SK-N-SH (cell line): ENCODE data around the gene THOP1. TPM values are rescaled to one million over a fixed set of nuclear protein-coding genes. Genes with fewer than 3 reads are reported as not detected.
A peak's percentile ranks its signal among the peaks of the same experiment; 100 is the strongest.

ENCODE experiments used
- CTCF ChIA-PET: fragments of 300-600, 350-600 bp; formaldehyde crosslinking; extraction: SDS; loops from one replicate; lab custom pipeline; 2021; lab: Yijun Ruan, JAX
- POLR2A ChIA-PET: fragments of 350-600 bp; sonication (Branson Sonifier 250); formaldehyde crosslinking; extraction: SDS; loops from one replicate; lab custom pipeline; 2020; ENCODE audit warnings: antibody characterized with exemption, inconsistent platforms; lab: Yijun Ruan, JAX
- DNase-seq: peaks from one replicate; pipeline ENCODE4 v3.0.0; 2012
- H2AFZ ChIP-seq: fragments of 200-600 bp; sonication (generic); 2 replicates; pipeline ENCODE4 v1.8.1; 2016; ENCODE audit warnings: antibody characterized with exemption, mild to moderate bottlenecking, low read depth
- H3F3A ChIP-seq: fragments of 200-600 bp; sonication (generic); replicated peaks from 2 replicates; pipeline ENCODE3; 2016; ENCODE audit warnings: antibody characterized with exemption, mild to moderate bottlenecking; ENCODE audit not compliant: insufficient read depth
- H3K27ac ChIP-seq, 2 experiments: fragments of 200-500 bp in 1 of 2; fragments of 200-600 bp in 1 of 2; sonication (Bioruptor generic) in 1 of 2; sonication (generic), shearing (Covaris generic) in 1 of 2; 2 replicates each; pipeline versions ENCODE4 v1.5.1 to v1.6.1; 2014 to 2016; ENCODE audit warnings: low read depth in 2 of 2, inconsistent platforms in 1 of 2, low read length in 1 of 2, mild to moderate bottlenecking in 1 of 2, mixed read lengths in 1 of 2
- H3K27me3 ChIP-seq: fragments of 200-600 bp; sonication (generic), shearing (Covaris generic); 2 replicates; pipeline ENCODE4 v1.6.1; 2016; ENCODE audit warnings: mixed run types; ENCODE audit not compliant: insufficient read depth
- H3K36me3 ChIP-seq, 2 experiments: fragments of 200-500 bp in 1 of 2; fragments of 200-600 bp in 1 of 2; sonication (Bioruptor generic) in 1 of 2; sonication (generic) in 1 of 2; replicated peaks in 1 of 2; 2 replicates each; pipeline versions ENCODE3 to v1.5.1; 2014 to 2016; ENCODE audit warnings: low read length in 1 of 2, mild to moderate bottlenecking in 1 of 2; ENCODE audit not compliant: insufficient read depth in 2 of 2, control insufficient read depth in 1 of 2
- H3K4me1 ChIP-seq, 2 experiments: fragments of 200-500 bp in 1 of 2; fragments of 200-600 bp in 1 of 2; sonication (Bioruptor generic) in 1 of 2; sonication (generic), shearing (Covaris generic) in 1 of 2; 2 replicates each; pipeline versions ENCODE4 v1.5.1 to v1.6.1; 2014 to 2016; ENCODE audit warnings: low read depth in 1 of 2, low read length in 1 of 2, mixed run types in 1 of 2; ENCODE audit not compliant: insufficient read depth in 2 of 2, control insufficient read depth in 1 of 2
- H3K4me2 ChIP-seq: fragments of 200-600 bp; sonication (generic), shearing (Covaris generic); 2 replicates; pipeline ENCODE4 v1.6.1; 2017; ENCODE audit warnings: mixed run types
- H3K4me3 ChIP-seq, 2 experiments: fragments of 200-500 bp in 1 of 2; fragments of 200-600 bp in 1 of 2; sonication (Bioruptor generic) in 1 of 2; sonication (generic), shearing (Covaris generic) in 1 of 2; 2 replicates each; pipeline versions ENCODE4 v1.5.1 to v1.8.1; 2014 to 2016; ENCODE audit warnings: low read depth in 2 of 2, inconsistent platforms in 1 of 2, low read length in 1 of 2, mild to moderate bottlenecking in 1 of 2, mixed read lengths in 1 of 2, moderate library complexity in 1 of 2
- H3K79me2 ChIP-seq: fragments of 200-600 bp; sonication (generic); 2 replicates; pipeline ENCODE4 v1.8.1; 2017; ENCODE audit warnings: mild to moderate bottlenecking; ENCODE audit not compliant: insufficient read depth
- H3K9ac ChIP-seq: fragments of 200-600 bp; sonication (generic); 2 replicates; pipeline ENCODE4 v1.6.1; 2017; ENCODE audit warnings: mixed run types
- H3K9me2 ChIP-seq: fragments of 200-600 bp; sonication (generic); 2 replicates; pipeline ENCODE4 v1.6.1; 2017; ENCODE audit warnings: mixed run types
- H3K9me3 ChIP-seq: fragments of 200-600 bp; sonication (generic); 2 replicates; pipeline ENCODE4 v1.6.1; 2017; ENCODE audit warnings: mixed run types, mild to moderate bottlenecking, moderate library complexity
- H4K20me1 ChIP-seq: fragments of 200-600 bp; sonication (generic); 2 replicates; pipeline ENCODE4 v1.6.1; 2017; ENCODE audit warnings: mild to moderate bottlenecking, mixed run types; ENCODE audit not compliant: insufficient read depth
- ELF1 ChIP-seq: IDR thresholded peaks from 2 replicates; pipeline ENCODE4 v1.4.0; 2012
- EP300 ChIP-seq, 2 experiments: IDR thresholded peaks; 2 replicates each; pipeline versions ENCODE4 v1.4.0 to v1.6.1; 2012; ENCODE audit warnings: borderline replicate concordance in 1 of 2, low read depth in 1 of 2, low read length in 1 of 2
- EZH2phosphoT487 ChIP-seq: fragments of 200-600 bp; sonication (generic); IDR thresholded peaks from 2 replicates; pipeline ENCODE4 v1.6.1; 2017; ENCODE audit warnings: low read depth, mixed run types, mild to moderate bottlenecking, antibody characterized with exemption, moderate library complexity, borderline replicate concordance
- FOSL2 ChIP-seq: IDR thresholded peaks from 2 replicates; pipeline ENCODE4 v1.4.0; 2012; ENCODE audit warnings: low read depth, mild to moderate bottlenecking, moderate library complexity, borderline replicate concordance
- FOXJ3 ChIP-seq: sonication (generic); formaldehyde crosslinking; IDR thresholded peaks from 2 replicates; pipeline ENCODE4 v1.5.1; 2020; ENCODE audit warnings: mild to moderate bottlenecking, missing genetic modification reagents
- FOXM1 ChIP-seq: IDR thresholded peaks from 2 replicates; pipeline ENCODE4 v1.4.0; 2012; ENCODE audit warnings: low read depth, mild to moderate bottlenecking
- GABPA ChIP-seq: IDR thresholded peaks from 2 replicates; pipeline ENCODE4 v1.4.0; 2012; ENCODE audit warnings: low read depth, mild to moderate bottlenecking
- GATA2 ChIP-seq: sonication (generic); formaldehyde crosslinking; IDR thresholded peaks from 2 replicates; pipeline ENCODE4 v1.5.0; 2020; ENCODE audit warnings: mild to moderate bottlenecking, missing genetic modification reagents
- NFIC ChIP-seq: IDR thresholded peaks from 2 replicates; pipeline ENCODE4 v1.4.0; 2012; ENCODE audit warnings: borderline replicate concordance
- RAD21 ChIP-seq: IDR thresholded peaks from 2 replicates; pipeline ENCODE4 v1.6.1; 2012; ENCODE audit warnings: mild to moderate bottlenecking, low read length
- REST ChIP-seq: IDR thresholded peaks from 2 replicates; pipeline ENCODE4 v1.6.1; 2012; ENCODE audit warnings: mild to moderate bottlenecking, low read depth, low read length, moderate library complexity
- SIN3A ChIP-seq: IDR thresholded peaks from 2 replicates; pipeline ENCODE4 v1.6.1; 2012; ENCODE audit warnings: low read depth, mild to moderate bottlenecking, low read length, moderate library complexity, borderline replicate concordance
- SMC3 ChIP-seq: IDR thresholded peaks from 2 replicates; pipeline ENCODE4 v1.6.1; 2012; ENCODE audit warnings: low read depth, low read length, improper control_type of control experiment
- TAF1 ChIP-seq: IDR thresholded peaks from 2 replicates; pipeline ENCODE4 v1.6.1; 2012; ENCODE audit warnings: low read depth, mild to moderate bottlenecking, low read length, moderate library complexity, borderline replicate concordance
- TEAD4 ChIP-seq: IDR thresholded peaks from 2 replicates; pipeline ENCODE4 v1.4.0; 2012; ENCODE audit warnings: mild to moderate bottlenecking, borderline replicate concordance; ENCODE audit not compliant: insufficient read depth
- YY1 ChIP-seq: IDR thresholded peaks from 2 replicates; pipeline ENCODE4 v1.4.0; 2012; ENCODE audit warnings: low read depth, mild to moderate bottlenecking
- WGBS: methylation state at CpG from one replicate; pipeline ENCODE4 v1.1.6; 2017; ENCODE audit warnings: low lambda C conversion rate; 5-methylcytosine and 5-hydroxymethylcytosine counted together
- polyA plus RNA-seq, 3 experiments: library from polyadenylated mRNA; depleted of rRNA; stranded (reverse); fragments of >200 nt; gene quantifications; 2 replicates each; pipeline ENCODE4 v1.2.3, GENCODE V29; 2012
- TF ChIP-seq, protein P1 (sequence below): fragments of 150-350 bp; IDR thresholded peaks from 2 replicates; pipeline ENCODE4 v1.6.1; 2016; ENCODE audit warnings: mild to moderate bottlenecking, low read depth, low read length
- TF ChIP-seq, protein P2 (sequence below): fragments of 200-600 bp; sonication (generic); IDR thresholded peaks from 2 replicates; pipeline ENCODE4 v1.6.1; 2017; ENCODE audit warnings: antibody characterized with exemption, mild to moderate bottlenecking, moderate library complexity
- TF ChIP-seq, protein P3 (sequence below): IDR thresholded peaks from 2 replicates; pipeline ENCODE4 v1.4.0; 2012; ENCODE audit warnings: low read depth, borderline replicate concordance
- TF ChIP-seq, protein P4 (sequence below): IDR thresholded peaks from 2 replicates; pipeline ENCODE4; 2012

Gene THOP1
- polyA plus RNA-seq, 1 of the 3 experiments (the other 2 are of a cell fraction) = 138 TPM

DNA sequence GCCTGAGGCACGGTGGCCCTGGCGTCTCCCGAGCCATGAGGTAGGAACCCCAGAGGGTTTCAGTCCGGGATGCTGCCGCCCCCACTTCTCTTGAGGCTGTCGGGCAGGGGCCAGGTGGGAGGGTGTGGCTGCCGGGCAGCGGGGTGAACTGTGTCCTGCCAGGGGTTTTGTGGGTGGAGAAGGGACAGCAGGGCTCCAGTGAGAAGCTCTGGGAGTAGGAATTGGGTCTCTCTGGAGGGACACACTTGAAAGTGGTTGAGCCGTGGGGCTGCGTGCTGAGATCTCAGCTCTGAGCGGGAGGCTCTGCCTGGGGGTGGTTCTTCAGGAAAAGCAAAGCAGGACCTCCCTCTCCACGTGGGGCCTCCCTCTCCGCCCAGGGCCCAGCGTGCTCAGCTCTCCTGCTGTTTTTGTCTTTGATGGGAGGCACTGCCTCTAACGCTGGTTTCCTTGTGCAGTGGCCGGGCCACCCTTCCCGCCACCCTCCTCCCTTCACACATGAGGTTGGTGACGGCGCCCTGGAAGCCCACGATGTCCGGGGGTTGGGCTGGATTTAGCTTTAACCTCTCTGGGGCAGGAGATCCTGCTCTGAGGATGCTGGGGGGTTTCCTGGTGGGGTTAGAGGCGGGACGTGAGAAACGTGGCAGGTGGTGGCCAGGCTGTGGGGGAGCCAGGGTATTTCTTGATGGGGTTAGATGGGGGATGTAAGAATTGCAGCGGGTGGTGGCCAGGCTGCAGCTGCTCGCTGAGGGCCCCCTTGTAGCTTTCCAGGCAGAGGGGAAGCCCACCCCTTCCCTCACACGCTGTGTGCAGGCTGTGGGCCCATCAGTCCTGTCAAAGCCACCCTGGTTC is 19.1 kb downstream of the THOP1 start:
- H3K27ac ChIP-seq = no peak overlapping the region
- POLR2A ChIA-PET = interaction anchor here (1.0 kb wide), 1 partner anchor 17 kb away, joined by 3 read pairs; no protein-coding TSS in a partner anchor
- no peaks in the 10 kb centered on the region for H3F3A ChIP-seq
- CTCF ChIA-PET = interaction anchor here (1.2 to 1.3 kb wide), 2 partner anchors 11 to 55 kb away, joined by 3 read pairs; no protein-coding TSS in a partner anchor
- peak; percentile 15 for DNase-seq
- no peaks in the 10 kb centered on the region for H3K9me2 ChIP-seq
- H4K20me1 ChIP-seq = no peaks in the 10 kb centered on the region
- H3K9ac ChIP-seq = no peak overlapping the region
- no peaks in the 10 kb centered on the region for H3K9me3 ChIP-seq
- WGBS = 96% methylated on average over 25 of the region's 27 CpGs
- H3K27me3 ChIP-seq = no peaks in the 10 kb centered on the region
- no peaks in the 10 kb centered on the region for H3K79me2 ChIP-seq
- no peak overlapping the region for H3K4me3 ChIP-seq
- TF ChIP-seq EP300 (IDR thresholded peaks at IDR 0.05; ENCODE audit: borderline replicate concordance in 1 of 2, low read depth in 1 of 2, low read length in 1 of 2) (no peak), RAD21 (no peak), ELF1 (no peak), FOSL2 (no peak), FOXM1 (no peak), REST (no peak), TEAD4 (no peak), FOXJ3 (CRISPR knock-in tag) (no peak), GABPA (no peak), NFIC (no peak), EZH2phosphoT487 (no peak), YY1 (no peak), GATA2 (CRISPR knock-in tag) (no peak), SMC3 (no peak), SIN3A (no peak), TAF1 (no peak)
- TF ChIP-seq, protein P1, sequence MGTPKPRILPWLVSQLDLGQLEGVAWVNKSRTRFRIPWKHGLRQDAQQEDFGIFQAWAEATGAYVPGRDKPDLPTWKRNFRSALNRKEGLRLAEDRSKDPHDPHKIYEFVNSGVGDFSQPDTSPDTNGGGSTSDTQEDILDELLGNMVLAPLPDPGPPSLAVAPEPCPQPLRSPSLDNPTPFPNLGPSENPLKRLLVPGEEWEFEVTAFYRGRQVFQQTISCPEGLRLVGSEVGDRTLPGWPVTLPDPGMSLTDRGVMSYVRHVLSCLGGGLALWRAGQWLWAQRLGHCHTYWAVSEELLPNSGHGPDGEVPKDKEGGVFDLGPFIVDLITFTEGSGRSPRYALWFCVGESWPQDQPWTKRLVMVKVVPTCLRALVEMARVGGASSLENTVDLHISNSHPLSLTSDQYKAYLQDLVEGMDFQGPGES = no peak
- TF ChIP-seq, protein P2, sequence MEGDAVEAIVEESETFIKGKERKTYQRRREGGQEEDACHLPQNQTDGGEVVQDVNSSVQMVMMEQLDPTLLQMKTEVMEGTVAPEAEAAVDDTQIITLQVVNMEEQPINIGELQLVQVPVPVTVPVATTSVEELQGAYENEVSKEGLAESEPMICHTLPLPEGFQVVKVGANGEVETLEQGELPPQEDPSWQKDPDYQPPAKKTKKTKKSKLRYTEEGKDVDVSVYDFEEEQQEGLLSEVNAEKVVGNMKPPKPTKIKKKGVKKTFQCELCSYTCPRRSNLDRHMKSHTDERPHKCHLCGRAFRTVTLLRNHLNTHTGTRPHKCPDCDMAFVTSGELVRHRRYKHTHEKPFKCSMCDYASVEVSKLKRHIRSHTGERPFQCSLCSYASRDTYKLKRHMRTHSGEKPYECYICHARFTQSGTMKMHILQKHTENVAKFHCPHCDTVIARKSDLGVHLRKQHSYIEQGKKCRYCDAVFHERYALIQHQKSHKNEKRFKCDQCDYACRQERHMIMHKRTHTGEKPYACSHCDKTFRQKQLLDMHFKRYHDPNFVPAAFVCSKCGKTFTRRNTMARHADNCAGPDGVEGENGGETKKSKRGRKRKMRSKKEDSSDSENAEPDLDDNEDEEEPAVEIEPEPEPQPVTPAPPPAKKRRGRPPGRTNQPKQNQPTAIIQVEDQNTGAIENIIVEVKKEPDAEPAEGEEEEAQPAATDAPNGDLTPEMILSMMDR = no peak
- TF ChIP-seq, protein P3, sequence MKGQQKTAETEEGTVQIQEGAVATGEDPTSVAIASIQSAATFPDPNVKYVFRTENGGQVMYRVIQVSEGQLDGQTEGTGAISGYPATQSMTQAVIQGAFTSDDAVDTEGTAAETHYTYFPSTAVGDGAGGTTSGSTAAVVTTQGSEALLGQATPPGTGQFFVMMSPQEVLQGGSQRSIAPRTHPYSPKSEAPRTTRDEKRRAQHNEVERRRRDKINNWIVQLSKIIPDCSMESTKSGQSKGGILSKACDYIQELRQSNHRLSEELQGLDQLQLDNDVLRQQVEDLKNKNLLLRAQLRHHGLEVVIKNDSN = no peak
- TF ChIP-seq, protein P4, sequence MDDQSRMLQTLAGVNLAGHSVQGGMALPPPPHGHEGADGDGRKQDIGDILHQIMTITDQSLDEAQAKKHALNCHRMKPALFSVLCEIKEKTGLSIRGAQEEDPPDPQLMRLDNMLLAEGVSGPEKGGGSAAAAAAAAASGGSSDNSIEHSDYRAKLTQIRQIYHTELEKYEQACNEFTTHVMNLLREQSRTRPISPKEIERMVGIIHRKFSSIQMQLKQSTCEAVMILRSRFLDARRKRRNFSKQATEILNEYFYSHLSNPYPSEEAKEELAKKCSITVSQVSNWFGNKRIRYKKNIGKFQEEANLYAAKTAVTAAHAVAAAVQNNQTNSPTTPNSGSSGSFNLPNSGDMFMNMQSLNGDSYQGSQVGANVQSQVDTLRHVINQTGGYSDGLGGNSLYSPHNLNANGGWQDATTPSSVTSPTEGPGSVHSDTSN = no peak
- H3K4me1 ChIP-seq = no peaks in the 10 kb centered on the region
- H2AFZ ChIP-seq = no peak overlapping the region
- H3K4me2 ChIP-seq = no peak overlapping the region
- H3K36me3 ChIP-seq = peaks cover 4 to 68% of the 10 kb centered on the region in 2 experiments
